Heart left ventricle (tissue), 16 donors: ENCODE measurements around the gene IFNLR1. TPM values are rescaled to one million over a fixed set of nuclear protein-coding genes. Genes with fewer than 3 reads are reported as not detected.
"Not testable (repeated sequence)": the region's sequence is repeated elsewhere in the genome, so short reads cannot be mapped to it uniquely, and the experiment has no call there.

Source experiments
- ATAC-seq, 4 donors: fragments of 200-7000 bp; cut with Tn5 transposase; one replicate each; pipeline ENCODE4 v1.9.1; 2020 to 2022; ENCODE audit warnings: moderate library complexity in 4 of 4, mild to moderate bottlenecking in 3 of 4, moderate number of reproducible peaks in 1 of 4
- DNase-seq, 5 donors: peaks; one replicate each; pipeline ENCODE4 v3.0.0-alpha.2; 2020
- H3K27ac ChIP-seq, 12 donors: fragments of 200-600 bp; sonication (generic) in 4 of 12; one replicate each; pipeline versions ENCODE4 v1.5.0 to v1.8.0; 2016 to 2022; ENCODE audit warnings: mild to moderate bottlenecking in 2 of 12
- H3K27me3 ChIP-seq, 9 donors: fragments of 200-600 bp; sonication (generic) in 2 of 9; one replicate each; pipeline versions ENCODE4 v1.5.1 to v1.8.0; 2016 to 2022; ENCODE audit warnings: mild to moderate bottlenecking in 3 of 9
- H3K36me3 ChIP-seq, 9 donors: fragments of 200-600 bp; sonication (generic) in 2 of 9; one replicate each; pipeline versions ENCODE4 v1.5.0 to v1.8.0; 2018 to 2022; ENCODE audit warnings: mild to moderate bottlenecking in 2 of 9
- H3K4me1 ChIP-seq, 12 donors: fragments of 200-600 bp; sonication (generic) in 4 of 12; one replicate each; pipeline versions ENCODE4 v1.5.0 to v1.8.0; 2016 to 2022; ENCODE audit warnings: mild to moderate bottlenecking in 3 of 12
- H3K4me3 ChIP-seq, 12 donors: fragments of 200-600 bp; sonication (generic) in 4 of 12; one replicate each; pipeline versions ENCODE4 v1.5.0 to v1.8.0; 2017 to 2022; ENCODE audit warnings: mild to moderate bottlenecking in 9 of 12, moderate library complexity in 4 of 12
- H3K9me3 ChIP-seq, 12 donors: fragments of 200-600 bp; sonication (generic) in 4 of 12; one replicate each; pipeline versions ENCODE4 v1.5.0 to v1.8.0; 2016 to 2022; ENCODE audit warnings: mild to moderate bottlenecking in 1 of 12
- CTCF ChIP-seq, 12 donors: fragments of 200-600 bp; sonication (generic) in 4 of 12; IDR thresholded peaks; one replicate each; pipeline versions ENCODE4 v1.5.0 to v1.8.0; 2018 to 2022; ENCODE audit warnings: antibody characterized with exemption in 12 of 12, mild to moderate bottlenecking in 5 of 12
- POLR2A ChIP-seq, 2 donors: fragments of 450-650 bp; IDR thresholded peaks; one replicate each; pipeline ENCODE4 v1.6.1; 2017; ENCODE audit warnings: antibody characterized with exemption in 2 of 2, mild to moderate bottlenecking in 2 of 2, moderate library complexity in 2 of 2
- WGBS, 4 donors: extraction: QIAGEN DNeasy Blood & Tissue Kit in 2 of 4; methylation state at CpG; one replicate each; pipeline versions ENCODE4 v1.1.5 to v1.1.7; 2013 to 2018; 5-methylcytosine and 5-hydroxymethylcytosine counted together
- intact Hi-C, 10 donors: fragments of 100-400 bp; cut with DNase I; formaldehyde crosslinking; loops; one replicate each; pipeline versions ENCODE4 v1.11.1 to v1.14.2; 2022
- polyA plus RNA-seq, 2 donors: library from polyadenylated mRNA; stranded (reverse); fragments of 200-250 nt; gene quantifications; one replicate each; pipeline ENCODE4 v1.2.3, GENCODE V29; 2013
- total RNA-seq, 9 donors: library from RNA; depleted of rRNA in 2 of 9; stranded (reverse); fragments of >200 nt in 2 of 9; fragmentation: NEBNext Ultra II Directional in 3 of 9; extraction: Animal tissue kit (Norgen Biotek cat#: 25700) in 3 of 9; gene quantifications; one replicate each; pipeline versions ENCODE4 v1.1.0 to v1.2.4, GENCODE V29; 2016 to 2023
- donor health status: ischemic (EF 13 %, LVEDD 7.1; RV severe dilation, severe dysfunction).
- donor health status: healthy with polysubstance abuse.
- donor health status: DM: no; HTN: yes; CAD: no.
- donor health status: DM: no; HTN: no; CAD: no.
- donor health status: ischemic (EF 25% LVEDD 6.9; RV normal size, moderate dysfunction).
- donor health status: ischemic (EF 25% LVEDD 5.7; RV mildly dilated, moderate dysfunction).
- donor health status: healthy.
- donor health status: DM: yes; HTN: yes; CAD: no.
- donor health status: ischemic (EF 35%, LVEDD 5.7; RV mildly dilated, moderate dysfunction).
- donor health status: nonischemic (EF 11% LVEDD 7.7; RV severe dilation, severe dysfunction).
- donor health status: DM: yes; HTN: yes; CAD: no.
- donor health status: PGD.
- donor health status: ischemic (EF 29% LVEDD 5.4; RV normal size, mild dysfunction).
- donor health status: nonischemic (EF 23%, LVEDD 6.1; RV moderate dilation, normal function).

The IFNLR1 gene
- total and polyA plus RNA-seq, 11 donors = 0.99 to 3.4 (median 2.7) TPM

DNA sequence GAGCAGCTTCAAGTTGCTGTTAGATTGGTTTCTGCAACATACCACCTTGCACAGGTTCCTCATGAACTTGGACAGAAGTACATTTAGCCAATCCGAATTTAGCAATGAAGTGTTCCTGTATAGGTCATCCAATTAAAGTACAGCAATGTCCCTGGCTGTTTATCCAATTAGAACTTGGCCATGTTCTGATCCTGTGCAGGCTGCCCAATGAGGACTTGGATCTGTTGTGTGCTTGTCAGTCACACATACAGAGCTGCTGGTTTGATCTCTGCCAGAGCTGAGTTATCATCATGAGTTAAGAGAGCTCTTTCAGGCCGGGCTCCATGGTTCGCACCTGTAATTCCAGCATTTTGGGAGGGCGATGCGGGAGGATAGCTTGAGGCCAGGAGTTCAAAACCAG is 22.0 kb upstream of the IFNLR1 start:
- ATAC-seq = peak in 2 of 4 donors; percentile 33 to 54
- intact Hi-C loops = no loop called here
- TF ChIP-seq POLR2A (IDR thresholded peaks at IDR 0.05) (no peak), CTCF (IDR thresholded peaks at IDR 0.05) (no peak)

GRCh38 chr1:24207709-24208108 is 20.6 kb upstream of the IFNLR1 start:
- intact Hi-C loops = no loop called here
- H3K27ac ChIP-seq = no peak overlapping the region
- H3K36me3 ChIP-seq = no peaks in the 10 kb centered on the region
- H3K4me3 ChIP-seq = no peak overlapping the region
- H3K9me3 ChIP-seq = no peaks in the 10 kb centered on the region
- H3K27me3 ChIP-seq = no peaks in the 10 kb centered on the region
- TF ChIP-seq POLR2A (IDR thresholded peaks at IDR 0.05) = no peak
- TF ChIP-seq CTCF (IDR thresholded peaks at IDR 0.05) = no peak
- WGBS, 4 donors = 84 to 90% (median 88%) methylated on average over 6 of the region's 6 CpGs
- ATAC-seq (no peak), DNase-seq (no peak)
- no peaks in the 10 kb centered on the region for H3K4me1 ChIP-seq

More for the DNA sequence above, 22.0 kb upstream of the IFNLR1 start:
- 73 to 81% (median 76%) methylated on average over 5 of the region's 5 CpGs for WGBS, 4 donors
- Histone ChIP-seq H3K27me3 (no peaks in the 10 kb centered on the region), H3K4me1 (no peaks in the 10 kb centered on the region), H3K36me3 (no peaks in the 10 kb centered on the region), H3K27ac (no peak overlapping the region), H3K9me3 (no peaks in the 10 kb centered on the region), H3K4me3 (no peak overlapping the region)
- DNase-seq = no peak

DNA sequence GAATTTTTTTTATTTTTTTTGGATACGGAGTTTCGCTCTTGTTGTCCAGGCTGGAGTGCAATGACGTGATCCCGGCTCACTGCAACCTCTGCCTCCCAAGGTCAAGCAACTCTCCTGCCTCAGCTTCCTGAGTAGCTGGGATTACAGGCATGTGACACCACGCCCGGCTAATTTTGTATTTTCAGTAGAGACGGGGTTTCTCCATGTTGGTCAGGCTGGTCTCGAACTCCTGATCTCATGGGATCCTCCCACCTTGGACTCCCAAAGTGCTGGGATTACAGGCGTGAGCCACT is 20.3 kb upstream of the IFNLR1 start:
- peak in 1 of 4 donors; percentile 27 for ATAC-seq
- H3K27me3 ChIP-seq, H3K4me1 ChIP-seq, DNase-seq, H3K9me3 ChIP-seq, H3K4me3 ChIP-seq, H3K36me3 ChIP-seq, intact Hi-C loops, H3K27ac ChIP-seq: not testable (repeated sequence)
- WGBS, 4 donors = 55 to 74% (median 59%) methylated on average over 9 of the region's 9 CpGs

- TF ChIP-seq CTCF (IDR thresholded peaks at IDR 0.05) = no peak
- no peak overlapping the region for H3K27ac ChIP-seq
- H3K4me3 ChIP-seq = no peak overlapping the region
- H3K9me3 ChIP-seq = no peaks in the 10 kb centered on the region
- H3K4me1 ChIP-seq = peaks cover 0 to 7% (median 0%) of the 10 kb centered on the region in 12 donors
- H3K36me3 ChIP-seq = no peaks in the 10 kb centered on the region
- ATAC-seq = no peak
- DNase-seq = no peak
- intact Hi-C loops = no loop called here
- H3K27me3 ChIP-seq = no peaks in the 10 kb centered on the region
- WGBS, 4 donors = 49 to 64% (median 55%) methylated on average over 12 of the region's 12 CpGs
Measured at GRCh38 chr1:24206516-24207394, 19.7 kb upstream of the IFNLR1 start.

GRCh38 chr1:24206083-24206464 is 19.0 kb upstream of the IFNLR1 start:
- WGBS, 4 donors = 76 to 84% (median 83%) methylated on average over 5 to 12 of the region's 12 CpGs
- intact Hi-C loops = no loop called here
- Histone ChIP-seq H3K27me3 (no peaks in the 10 kb centered on the region), H3K4me1 (peaks cover 0 to 9% (median 0%) of the 10 kb centered on the region in 12 donors), H3K27ac (no peak overlapping the region), H3K36me3 (no peaks in the 10 kb centered on the region), H3K9me3 (no peaks in the 10 kb centered on the region), H3K4me3 (no peak overlapping the region)
- DNase-seq (no peak), ATAC-seq (no peak)
- TF ChIP-seq CTCF (IDR thresholded peaks at IDR 0.05) (no peak), POLR2A (IDR thresholded peaks at IDR 0.05) (no peak)
